Stimulated activated CD4-positive, alpha-beta T cell treated with anti-CD3 and anti-CD28 coated beads, Interleukin-4, amount 100 ng/mL, for 24 hours (primary cell): ENCODE data around the gene PBX1.

ENCODE experiments used
- DNase-seq: peaks from one replicate; pipeline ENCODE4 v3.0.0-alpha.2; 2020

Gene PBX1

DNA sequence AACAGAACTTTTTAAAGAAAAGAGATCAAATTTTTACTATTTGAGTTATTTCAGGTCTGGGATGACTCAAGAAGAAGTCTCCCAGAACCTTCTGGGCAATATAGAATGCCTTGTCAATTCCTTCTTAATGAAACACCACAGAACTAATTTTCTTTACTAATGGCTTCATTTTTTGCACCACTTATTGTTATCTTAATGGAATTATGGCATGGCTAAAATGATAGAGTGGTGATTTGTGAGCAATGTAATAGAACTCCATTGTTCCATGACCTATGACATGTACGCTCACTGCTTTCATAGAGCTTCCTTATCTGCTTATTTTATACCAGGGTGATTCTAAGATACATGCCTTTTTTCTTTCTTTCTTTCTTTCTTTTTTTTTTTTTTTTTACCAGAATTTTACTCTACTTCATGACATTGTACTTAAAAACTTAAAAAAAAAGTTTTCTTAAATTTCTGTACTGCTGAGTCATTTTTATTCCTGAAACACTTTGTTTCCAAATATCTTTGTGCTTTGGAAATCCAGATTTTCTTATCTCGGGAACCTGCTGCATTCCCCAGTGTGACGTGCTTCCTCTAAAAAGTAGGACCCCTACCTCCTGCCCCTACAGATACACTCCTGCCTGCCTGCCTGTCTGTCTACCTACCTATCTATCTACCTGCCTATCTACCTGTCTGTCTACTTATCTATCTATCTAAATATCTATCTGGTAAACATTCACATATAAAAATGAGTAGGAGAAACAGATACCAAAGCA is 284.9 kb downstream of the PBX1 start:
- DNase-seq: no peak

DNA sequence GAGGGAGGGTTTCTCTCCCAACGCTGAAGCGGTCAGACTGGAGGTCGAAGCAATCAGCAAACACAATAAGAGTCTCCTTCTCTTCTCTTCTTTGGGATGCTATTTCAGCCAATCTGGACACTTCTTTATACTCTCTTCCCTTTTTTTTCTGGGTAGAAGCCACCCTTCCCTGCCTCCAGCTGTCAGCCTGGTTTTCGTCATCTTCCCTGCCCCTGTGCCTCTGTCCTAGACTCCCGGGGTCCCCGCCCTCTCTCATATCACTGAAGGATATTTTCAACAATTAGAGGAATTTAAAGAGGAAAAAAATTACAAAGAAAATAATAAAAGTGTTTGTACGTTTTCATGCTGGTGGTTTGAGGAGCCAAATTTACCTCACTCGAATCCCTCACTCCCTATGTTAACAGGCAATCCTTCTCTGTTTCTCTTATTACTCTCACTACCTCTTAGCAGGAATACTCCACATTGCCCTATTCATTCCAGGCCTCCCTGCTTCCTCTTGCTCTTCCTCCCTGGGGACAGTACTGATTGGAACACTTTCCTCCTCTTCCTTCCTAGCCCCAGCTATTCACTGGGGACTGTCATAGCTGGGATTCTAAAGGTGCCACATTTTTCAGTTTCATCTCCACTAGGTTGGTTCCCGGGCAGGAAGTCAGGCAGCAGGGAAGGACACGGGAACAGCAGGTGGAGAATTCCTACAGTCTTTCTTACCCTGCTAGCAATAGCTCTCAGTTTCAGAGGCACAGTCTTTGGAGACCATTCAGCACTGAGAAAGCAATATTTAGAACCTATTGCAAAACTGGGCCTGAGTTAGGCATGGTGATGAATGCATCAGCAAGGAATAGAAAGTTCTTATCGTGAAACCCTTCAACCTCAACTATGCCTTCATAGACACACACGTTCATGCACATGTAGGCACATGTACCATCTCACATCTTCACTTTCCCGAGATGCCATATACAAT is 288.0 kb downstream of the PBX1 start:
- no peak for DNase-seq

DNA sequence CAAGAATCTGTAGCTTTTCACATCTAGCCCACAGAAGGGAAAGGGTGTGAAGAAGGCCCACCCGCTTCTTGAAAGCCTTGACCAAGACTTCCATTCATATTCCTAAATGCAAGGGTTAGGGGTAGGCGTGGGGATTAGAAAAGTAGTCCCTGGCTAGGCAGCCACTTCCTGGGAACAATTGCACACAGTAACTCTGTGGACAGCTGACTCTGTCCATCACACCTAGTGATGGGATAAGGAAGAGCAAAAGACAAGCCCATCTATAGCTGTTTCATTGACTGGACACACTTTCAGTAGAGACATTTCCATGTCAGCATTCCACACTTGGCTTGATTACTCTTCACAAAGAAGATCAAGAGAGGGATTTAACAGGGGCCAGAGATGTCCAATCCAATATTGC is 294.2 kb downstream of the PBX1 start:
- no peak for DNase-seq

DNA sequence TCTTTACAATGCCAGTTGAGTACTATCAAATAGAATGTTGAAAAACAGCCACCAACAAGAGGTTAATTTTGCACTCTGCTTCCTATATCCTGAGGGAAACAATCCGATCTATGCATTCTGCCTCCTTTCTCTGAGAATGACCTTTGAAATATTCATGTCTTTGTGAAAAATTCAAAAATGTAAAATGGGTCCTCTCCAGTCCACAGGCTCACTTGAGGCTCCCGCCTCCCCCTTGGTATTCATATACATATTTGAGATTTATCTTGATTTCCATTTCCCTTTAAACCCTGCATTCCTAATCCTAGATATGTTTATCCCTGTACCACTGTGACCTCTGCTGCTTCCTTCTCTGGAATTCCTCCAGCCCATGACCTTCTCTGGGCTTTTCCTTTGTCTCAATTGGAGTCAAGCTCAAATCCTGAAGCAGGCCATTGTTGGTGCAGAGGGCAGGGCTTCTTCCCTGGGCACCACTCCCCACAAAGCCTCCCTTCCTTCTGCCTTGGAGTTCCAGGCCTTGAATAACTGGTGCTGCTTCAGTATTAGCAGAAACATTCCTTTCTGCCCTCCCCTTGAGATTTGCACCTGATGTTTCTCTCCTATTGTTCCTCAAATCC is 296.8 kb downstream of the PBX1 start:
- DNase-seq: no peak

DNA sequence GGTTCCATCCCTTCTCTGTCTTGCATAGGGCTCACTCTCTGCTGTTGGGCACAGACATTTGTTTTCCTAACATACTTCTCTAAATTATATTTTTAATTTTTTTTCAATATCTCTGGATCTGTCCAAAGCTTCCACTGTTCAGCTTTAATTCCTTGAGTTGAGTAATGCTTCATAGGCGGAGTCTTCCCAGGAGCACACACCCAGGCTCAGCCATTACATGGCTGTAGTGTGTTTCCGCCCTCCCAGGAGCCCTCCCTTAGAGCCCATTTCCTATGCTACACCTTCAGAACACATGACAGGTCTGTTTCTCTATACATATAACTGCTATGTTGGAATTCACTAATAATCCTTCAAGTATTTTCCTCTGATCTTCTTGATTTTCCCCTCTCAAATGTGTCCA is 297.4 kb downstream of the PBX1 start:
- no peak for DNase-seq

DNA sequence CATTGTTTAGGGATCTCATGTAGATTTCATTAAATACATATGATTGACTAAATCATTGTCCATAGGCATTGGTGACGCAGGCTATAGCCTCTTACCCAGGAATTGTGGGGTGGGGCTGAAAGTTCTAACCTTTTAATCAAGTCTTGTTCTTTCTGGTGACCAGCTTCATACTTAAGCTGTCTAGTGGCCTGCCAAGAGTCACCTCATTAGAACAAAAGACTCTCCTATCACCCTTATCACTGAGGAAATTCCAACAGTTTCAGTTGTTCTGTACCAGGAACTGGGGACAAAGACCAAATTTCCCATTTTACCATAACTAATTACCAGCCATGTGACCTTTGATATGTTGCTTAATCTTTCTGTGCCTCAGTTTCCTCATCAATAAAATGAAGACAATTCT is 298.5 kb downstream of the PBX1 start:
- no peak for DNase-seq

DNA sequence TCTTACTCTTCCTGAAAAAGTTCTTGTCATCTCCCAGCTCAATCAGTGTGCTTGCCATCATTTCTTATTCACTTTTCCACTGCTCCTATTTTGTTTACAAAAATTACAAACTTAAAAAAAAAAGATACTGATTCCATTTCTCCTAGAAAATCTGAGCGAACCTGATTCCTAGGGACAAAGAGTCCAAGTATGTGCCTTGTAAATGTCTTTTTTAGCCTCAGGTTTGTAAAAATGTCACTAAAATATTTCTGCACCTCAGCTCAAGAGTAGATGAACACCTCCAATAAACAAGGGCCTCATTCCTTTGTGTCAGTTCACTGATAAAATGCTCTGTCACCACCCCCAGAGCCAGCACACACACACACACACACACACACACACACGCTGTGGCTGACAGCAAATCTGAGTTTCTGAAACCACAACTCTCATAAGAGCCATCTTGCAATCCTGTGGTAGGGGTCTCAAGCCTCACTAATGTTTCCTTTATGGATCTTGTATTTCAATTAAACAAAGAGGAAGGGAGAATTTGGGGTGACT is 299.2 kb downstream of the PBX1 start:
- DNase-seq: no peak

DNA sequence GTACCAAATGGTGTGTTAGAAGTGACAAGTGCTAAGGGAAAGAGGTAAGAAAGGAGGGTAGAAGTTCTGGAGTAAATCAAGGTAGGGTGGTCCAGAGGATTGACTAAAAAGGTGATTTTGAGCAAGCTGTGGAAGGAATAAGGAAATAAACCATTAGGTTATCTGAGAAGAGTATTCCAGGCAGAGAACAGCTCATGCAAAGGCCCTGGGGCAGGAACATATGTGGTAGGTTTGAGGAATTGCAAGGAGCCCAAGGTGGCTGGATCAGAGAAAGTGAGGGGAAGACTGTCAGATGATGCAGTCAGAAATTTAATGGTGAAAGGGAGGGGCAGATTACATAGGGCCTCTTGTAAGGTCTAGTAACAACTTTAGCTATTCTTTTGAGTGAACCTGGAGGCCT is 302.6 kb downstream of the PBX1 start:
- no peak for DNase-seq

DNA sequence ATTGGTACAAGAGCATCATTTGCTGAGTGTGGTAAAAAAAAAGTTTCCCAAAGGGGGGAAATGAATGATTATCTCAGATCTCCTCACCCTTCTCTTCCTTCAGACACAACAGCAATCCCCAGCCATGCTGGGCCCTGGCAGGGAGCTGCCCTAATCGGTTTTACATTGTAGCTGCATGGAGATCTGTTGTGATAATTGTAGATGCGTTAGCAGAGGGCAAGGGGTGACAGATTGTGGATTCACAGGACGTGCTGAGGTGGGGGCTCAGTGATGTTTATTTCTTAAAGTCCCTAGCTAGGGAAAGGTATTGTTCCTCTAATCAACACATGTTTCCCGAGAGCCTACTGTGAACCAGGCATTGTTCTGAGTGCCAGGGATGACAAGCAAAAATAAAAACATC is 304.1 kb downstream of the PBX1 start:
- DNase-seq: no peak

DNA sequence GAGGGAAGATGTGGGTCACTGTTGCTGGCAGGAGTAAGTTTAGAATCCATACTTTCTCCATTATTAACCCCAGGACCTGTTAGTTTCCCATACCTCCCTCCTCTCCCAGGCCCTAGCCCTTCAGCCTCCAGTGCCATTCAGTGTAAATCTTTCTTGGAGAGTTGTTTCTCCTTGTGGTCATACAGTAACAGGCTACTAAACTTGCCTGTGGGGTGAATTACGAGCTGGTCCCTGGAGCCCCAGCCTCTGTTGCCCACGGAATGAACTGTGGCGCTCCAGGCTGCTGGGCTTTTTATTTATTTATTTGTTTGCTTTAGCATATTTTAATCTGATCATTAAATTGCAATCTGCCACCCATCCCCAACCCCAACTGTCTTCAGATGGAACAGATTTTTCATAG is 305.2 kb downstream of the PBX1 start:
- DNase-seq: no peak

DNA sequence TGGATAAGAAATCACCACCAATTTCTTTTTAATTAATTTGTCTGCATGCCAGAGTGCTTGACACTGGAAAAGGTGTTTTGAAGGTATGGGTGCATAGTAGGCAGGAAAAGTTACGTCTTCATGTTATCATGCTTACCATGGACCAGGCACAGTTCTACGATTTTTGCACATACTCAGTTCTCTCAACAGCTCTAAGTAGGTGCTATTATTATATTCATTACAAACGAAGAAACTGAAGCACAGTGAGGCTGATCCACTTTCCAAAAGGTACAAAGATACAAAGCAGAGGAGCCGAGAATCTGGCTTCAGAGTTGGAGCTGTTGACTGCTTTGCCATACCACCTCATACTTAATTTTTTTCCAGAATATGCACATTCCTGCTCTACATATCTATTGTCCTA is 306.4 kb downstream of the PBX1 start:
- no peak for DNase-seq

DNA sequence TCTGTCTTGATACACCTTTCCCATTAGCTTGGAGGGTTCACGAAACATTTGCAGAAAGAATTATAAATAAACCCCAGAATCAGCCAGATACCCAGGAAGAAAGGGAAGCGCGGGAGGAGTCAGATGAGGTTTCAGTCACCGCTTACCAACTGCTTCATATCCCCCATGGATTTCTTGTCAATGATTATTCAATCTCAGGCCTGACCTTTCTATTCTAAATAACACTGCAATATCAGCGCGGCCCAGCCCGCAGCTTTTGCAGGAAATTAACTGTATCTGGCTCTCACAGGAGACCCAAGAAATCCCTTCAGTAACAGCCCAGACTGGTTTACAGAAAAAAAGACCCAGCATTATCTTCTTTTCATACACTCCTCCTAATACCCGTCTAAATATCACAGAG is 308.6 kb downstream of the PBX1 start:
- DNase-seq: no peak

DNA sequence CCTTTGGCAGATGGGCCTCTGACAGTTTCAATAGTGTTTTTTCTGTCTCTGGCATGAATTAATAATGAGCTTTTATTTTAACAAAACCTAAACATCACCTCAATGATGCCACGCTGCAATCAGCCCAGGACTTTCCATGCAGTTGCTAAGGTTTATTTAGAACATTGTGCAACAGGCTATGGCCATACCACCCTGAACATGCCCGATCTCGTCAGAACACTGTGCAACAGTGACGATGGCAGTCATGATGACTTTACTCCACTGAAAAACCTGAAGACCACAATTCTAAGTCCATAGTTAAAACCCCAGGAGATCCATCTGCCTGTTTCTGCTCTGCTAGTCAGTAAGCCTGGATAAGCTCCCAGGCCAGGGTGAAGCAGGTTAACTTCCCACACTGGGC is 310.0 kb downstream of the PBX1 start:
- DNase-seq: no peak

DNA sequence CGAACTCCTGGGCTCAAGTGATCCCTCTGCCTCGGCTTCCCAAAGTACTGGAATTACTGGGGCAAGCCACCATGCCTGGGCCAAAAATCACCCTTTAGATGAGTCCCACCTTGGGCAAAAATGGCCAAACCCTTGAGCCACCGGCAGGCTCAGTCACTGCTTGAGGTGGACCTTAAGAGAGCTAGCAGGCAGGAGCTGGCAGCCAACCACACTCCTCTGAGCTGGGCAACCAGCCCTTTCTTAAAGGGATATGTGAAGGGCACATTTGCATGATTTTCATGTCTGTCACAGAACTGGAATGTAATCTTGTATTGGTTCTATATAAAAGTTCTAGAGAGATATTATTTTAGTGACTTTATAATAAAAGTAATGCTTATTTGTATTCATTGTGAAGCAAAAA is 316.5 kb downstream of the PBX1 start:
- DNase-seq: no peak

DNA sequence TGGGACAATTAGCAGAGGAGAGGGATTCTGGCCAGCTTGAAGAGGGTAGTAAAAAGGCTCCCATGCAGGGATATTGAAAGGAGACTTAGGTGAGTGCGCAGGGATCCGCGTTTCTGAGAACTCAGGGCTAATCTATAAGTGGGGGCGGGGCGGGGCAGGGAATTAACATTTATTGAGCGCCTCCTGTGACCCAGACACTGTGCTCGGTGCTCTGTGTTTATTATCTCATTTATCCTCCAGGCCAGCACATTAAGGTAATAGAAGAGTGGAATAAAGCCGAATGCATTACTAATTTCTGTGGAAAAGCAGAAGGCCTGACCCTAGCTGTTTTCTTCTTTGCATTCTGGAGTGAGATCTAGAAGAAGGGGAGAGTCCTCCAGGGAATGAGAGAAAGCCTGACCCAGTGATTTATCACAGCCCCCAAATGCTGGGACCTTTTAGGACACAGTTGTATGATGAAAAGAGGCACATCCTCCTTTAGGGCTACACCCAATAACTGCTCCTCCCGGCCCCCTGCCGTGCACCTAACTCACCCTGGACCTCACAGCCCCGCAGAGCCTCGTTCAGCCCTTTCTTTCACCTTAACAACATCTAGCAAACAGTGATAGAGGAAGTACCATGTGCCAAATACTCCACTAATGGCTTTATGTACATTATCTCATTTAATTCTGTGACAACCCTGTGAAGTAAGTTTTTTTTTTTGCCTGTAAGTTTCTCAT is 317.6 kb downstream of the PBX1 start:
- no peak for DNase-seq

DNA sequence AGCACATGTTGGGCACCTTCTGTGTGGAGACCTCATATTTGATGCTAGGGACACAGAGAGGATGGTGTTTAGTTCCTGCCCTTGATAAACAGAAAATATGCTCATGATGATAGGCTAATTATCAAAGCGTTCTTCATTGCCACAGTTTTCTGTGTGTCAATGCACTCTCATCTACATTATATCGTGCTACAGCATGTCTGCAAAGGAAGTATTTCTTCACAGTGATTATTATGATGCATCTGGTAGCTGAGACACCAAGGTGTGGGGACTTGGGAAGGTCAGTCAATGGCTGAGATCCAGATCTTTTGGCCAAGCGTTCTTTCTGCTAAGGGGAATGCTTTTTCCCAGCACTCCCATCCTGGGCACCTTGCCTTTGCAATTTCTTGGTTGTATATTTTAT is 321.2 kb downstream of the PBX1 start:
- no peak for DNase-seq

DNA sequence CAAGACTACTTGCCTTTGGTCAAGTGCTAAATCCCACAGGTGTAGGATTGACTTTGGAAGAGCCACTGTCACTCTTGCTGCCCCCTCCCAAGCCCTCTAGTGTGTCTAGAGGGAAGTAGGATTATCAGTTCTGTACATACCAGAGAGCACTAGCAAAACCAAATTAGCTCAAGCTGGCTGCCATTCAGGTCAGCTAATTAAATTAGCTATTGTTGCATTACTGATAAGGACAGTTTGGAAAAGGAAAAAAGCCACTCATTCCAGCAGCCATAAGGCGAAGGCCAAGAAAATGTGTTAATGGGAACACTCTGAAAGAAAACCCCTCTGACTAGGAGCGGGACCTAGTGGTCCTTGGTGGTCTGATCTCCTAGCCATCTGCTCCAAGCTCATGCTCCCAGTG is 321.7 kb downstream of the PBX1 start:
- DNase-seq: no peak

DNA sequence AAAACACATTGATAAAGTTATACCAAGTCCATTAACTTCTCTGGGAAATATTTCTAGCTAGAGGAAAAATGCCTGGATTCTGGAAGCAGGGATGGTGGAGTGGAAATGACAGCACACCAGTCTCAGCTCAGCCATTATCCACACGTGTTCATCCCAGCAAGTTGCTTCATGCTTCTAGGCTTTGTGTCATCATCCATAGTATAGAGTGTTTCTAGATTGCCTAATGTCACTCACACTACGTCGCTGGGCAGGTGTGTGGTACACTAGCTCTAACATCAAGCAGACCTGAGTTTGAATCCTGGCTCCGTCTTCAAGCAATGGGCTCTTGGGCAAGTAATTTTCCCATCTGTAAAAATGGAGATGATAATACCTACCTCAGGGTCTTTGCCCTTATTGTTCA is 326.3 kb downstream of the PBX1 start:
- no peak for DNase-seq

DNA sequence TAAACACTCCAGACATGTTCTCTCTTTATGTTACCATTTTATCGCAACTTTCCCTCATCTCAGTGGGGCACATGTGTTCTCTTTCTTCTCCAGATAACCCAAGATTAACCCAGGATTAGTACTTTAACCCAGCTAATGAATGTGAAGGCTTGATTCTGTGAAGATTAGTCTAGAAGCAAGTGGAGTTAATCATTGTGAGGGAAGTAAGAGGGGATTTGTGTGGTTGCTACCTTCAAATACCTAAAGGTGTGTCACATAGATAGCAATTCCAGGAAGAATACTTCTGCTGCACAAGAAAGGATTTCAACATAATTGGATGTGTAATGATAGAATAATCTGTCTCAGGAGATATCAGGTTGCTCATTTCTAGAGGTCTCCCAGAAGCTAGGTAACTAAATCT is 327.1 kb downstream of the PBX1 start:
- DNase-seq: no peak

DNA sequence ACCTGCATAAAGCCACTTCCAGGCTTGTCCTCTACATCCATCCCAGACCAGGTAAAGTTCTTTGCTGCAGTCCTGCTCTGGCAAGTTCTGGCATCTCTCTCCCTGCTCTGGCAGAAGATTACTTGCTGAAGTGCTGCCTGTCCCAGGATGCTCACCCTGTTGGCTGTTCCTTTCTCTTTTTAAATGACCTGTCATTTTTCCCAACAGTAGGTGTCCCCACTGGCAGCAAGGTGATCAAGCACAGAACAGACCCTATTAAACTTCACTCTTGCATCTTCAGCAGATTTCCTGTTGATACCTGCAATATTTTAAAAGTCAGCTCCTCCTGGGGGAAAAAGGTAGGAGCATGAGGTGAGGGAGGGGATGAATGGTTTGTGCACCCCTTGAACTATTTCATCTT is 332.6 kb downstream of the PBX1 start:
- DNase-seq: no peak

DNA sequence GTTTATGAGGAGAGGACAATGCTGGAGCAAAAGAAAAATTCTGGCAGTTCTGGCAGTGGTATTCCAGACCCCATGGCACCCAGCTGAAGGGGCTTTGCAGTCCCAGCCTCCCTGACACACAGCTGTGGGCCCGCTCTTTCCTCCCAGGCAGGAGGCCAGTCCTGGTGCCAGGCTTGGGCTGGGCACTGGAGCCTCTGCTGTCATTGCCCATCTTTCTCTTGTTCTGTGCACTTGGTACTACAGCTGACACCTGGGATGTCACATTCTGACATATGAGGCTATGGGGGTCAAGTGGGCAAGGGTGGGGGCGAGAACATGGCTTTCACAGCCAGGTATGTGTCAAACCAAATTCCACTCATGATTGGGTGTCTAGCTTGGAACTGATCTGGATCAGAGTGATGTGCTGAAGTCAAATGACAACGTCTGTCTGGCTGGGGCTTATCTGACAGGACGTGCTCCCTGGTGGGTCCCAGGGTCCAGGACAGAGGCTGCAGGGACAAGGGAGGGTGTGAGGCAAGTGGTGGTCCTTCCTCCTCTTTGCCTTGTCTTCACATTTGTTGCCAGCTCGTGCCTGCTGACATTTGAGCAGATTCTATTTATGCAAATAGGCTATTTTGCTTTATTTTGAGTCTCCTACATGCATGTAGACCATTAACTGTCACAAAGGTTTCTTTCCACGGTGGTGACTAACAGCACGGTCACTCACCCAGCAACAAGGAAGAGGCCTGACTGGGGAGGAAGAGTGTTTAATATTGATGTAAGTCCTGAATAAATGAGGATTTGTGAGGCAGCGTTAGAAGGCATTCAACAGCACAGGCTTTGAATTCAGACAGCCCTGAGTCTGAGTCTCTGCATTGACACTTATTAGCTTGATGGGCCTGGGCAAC is 336.3 kb downstream of the PBX1 start:
- DNase-seq: no peak

DNA sequence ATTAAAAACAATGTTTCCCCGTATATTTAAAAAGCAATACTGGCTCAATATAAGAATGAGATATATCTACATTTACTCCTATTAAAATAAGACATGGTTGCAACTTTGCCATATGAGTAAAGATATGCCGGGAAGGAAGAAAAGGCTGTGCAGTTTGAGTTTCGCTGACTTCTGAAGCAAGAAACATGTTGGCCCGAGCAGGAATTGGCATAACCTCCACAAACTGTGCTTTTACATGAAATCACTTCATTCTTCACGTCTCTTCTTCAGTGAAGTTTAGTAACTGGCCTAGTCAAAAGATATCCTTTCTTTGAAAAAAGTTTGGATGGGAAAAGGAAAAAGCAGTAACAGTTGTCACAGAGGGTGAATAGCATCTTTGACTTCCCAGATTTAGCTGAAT is 342.0 kb downstream of the PBX1 start:
- no peak for DNase-seq
